Sigmoid colon (tissue), 7 donors: Measurements from ENCODE around the gene TMEM51. TPM values are rescaled to one million over a fixed set of nuclear protein-coding genes. Genes with fewer than 3 reads are reported as not detected.
A peak's percentile ranks its signal among the peaks of the same experiment; 100 is the strongest.

Experiments used
- DNase-seq: peaks from one replicate; pipeline ENCODE4 v3.0.0-alpha.2; 2019
- H3K27ac ChIP-seq, 4 donors: fragments of 200-600 bp; sonication (generic); one replicate each; pipeline ENCODE4 v1.5.1; 2016 to 2019; ENCODE audit warnings: mild to moderate bottlenecking in 1 of 4
- H3K27me3 ChIP-seq, 3 donors: fragments of 200-600 bp; sonication (generic); one replicate each; pipeline ENCODE4 v1.5.1; 2019; ENCODE audit warnings: mild to moderate bottlenecking in 1 of 3
- H3K36me3 ChIP-seq, 4 donors: fragments of 200-600 bp; sonication (generic); one replicate each; pipeline ENCODE4 v1.5.1; 2016 to 2019
- H3K4me1 ChIP-seq, 4 donors: fragments of 200-600 bp; sonication (generic); one replicate each; pipeline ENCODE4 v1.5.1; 2017 to 2019
- H3K4me3 ChIP-seq, 4 donors: fragments of 200-600 bp; sonication (generic); one replicate each; pipeline ENCODE4 v1.5.1; 2017 to 2019; ENCODE audit warnings: mild to moderate bottlenecking in 2 of 4, moderate library complexity in 1 of 4
- H3K9me3 ChIP-seq, 4 donors: fragments of 200-600 bp in 3 of 4; sonication (generic) in 3 of 4; one replicate each; pipeline versions ENCODE4 v1.5.1 to v1.6.1; 2013 to 2019
- EP300 ChIP-seq, 4 donors: sonication (generic); formaldehyde crosslinking; IDR thresholded peaks; one replicate each; pipeline ENCODE4 v1.6.1; 2017; ENCODE audit warnings: antibody characterized with exemption in 4 of 4
- POLR2A ChIP-seq, 2 donors: fragments of 450-650 bp; IDR thresholded peaks; one replicate each; pipeline ENCODE4 v1.6.1; 2016; ENCODE audit warnings: antibody characterized with exemption in 2 of 2, mild to moderate bottlenecking in 2 of 2, moderate library complexity in 2 of 2
- POLR2AphosphoS5 ChIP-seq, 4 donors: sonication (generic); formaldehyde crosslinking; IDR thresholded peaks; one replicate each; pipeline ENCODE4 v1.6.1; 2017; ENCODE audit warnings: antibody characterized with exemption in 4 of 4
- WGBS, 2 donors: extraction: QIAGEN DNeasy Blood & Tissue Kit; methylation state at CpG; one replicate each; pipeline ENCODE4 v1.1.7; 2013; 5-methylcytosine and 5-hydroxymethylcytosine counted together
- intact Hi-C: fragments of 100-400 bp; cut with DNase I; formaldehyde crosslinking; loops from one replicate; pipeline ENCODE4 v1.15.1; 2023
- polyA plus RNA-seq, 3 donors: library from polyadenylated mRNA; stranded (reverse); fragments of 200-250 nt; gene quantifications; one replicate each; pipeline ENCODE4 v1.2.3, GENCODE V29; 2013
- total RNA-seq, 4 donors: library from RNA; depleted of rRNA; stranded (reverse); fragments of >200 nt; gene quantifications; one replicate each; pipeline ENCODE4 v1.1.0, GENCODE V29; 2016
- TF ChIP-seq, protein P1 (sequence below), 4 experiments: fragments of 450-650 bp in 3 of 4; fragments of 200-600 bp in 1 of 4; IDR thresholded peaks; one replicate each; pipeline ENCODE4 v1.5.1; 2016 to 2019; ENCODE audit warnings: antibody characterized with exemption in 4 of 4, mild to moderate bottlenecking in 3 of 4, moderate library complexity in 2 of 4
- donor health status: healthy with polysubstance abuse.
- donor health status: Bipolar disorder and iron deficiency.
- donor health status: healthy.

The TMEM51 gene
- total and polyA plus RNA-seq, 7 donors = 8.8 to 20.7 (median 15.3) TPM

DNA sequence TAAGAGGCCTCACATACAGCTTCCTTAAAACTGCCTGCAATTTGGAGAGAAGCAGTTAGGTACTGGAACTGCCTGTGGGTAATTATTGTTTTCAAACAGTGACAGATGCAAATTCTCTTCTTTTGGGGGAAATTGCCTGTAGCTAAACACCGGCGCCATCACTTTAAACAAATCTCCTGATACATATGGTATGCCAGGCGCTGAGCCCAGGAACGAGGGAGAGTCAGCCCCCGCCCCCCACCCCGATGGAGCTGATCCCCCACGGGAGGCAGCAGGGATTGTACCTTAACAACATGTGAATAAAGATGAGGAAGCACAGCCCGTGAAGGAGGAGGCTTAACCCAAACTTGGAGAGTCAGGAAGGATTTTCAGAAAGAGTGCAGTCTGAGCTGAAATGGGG, 7.1 kb downstream of the TMEM51 start:
- TF ChIP-seq POLR2AphosphoS5 (IDR thresholded peaks at IDR 0.05) (no peak), POLR2A (IDR thresholded peaks at IDR 0.05) (no peak), EP300 (IDR thresholded peaks at IDR 0.05) (no peak)
- TF ChIP-seq, protein P1, sequence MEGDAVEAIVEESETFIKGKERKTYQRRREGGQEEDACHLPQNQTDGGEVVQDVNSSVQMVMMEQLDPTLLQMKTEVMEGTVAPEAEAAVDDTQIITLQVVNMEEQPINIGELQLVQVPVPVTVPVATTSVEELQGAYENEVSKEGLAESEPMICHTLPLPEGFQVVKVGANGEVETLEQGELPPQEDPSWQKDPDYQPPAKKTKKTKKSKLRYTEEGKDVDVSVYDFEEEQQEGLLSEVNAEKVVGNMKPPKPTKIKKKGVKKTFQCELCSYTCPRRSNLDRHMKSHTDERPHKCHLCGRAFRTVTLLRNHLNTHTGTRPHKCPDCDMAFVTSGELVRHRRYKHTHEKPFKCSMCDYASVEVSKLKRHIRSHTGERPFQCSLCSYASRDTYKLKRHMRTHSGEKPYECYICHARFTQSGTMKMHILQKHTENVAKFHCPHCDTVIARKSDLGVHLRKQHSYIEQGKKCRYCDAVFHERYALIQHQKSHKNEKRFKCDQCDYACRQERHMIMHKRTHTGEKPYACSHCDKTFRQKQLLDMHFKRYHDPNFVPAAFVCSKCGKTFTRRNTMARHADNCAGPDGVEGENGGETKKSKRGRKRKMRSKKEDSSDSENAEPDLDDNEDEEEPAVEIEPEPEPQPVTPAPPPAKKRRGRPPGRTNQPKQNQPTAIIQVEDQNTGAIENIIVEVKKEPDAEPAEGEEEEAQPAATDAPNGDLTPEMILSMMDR (IDR thresholded peaks at IDR 0.05) = no peak
- Histone ChIP-seq H3K9me3 (no peaks in the 10 kb centered on the region), H3K27ac (peak overlapping the region in 2 of 4 donors; percentile 98 to 99), H3K36me3 (no peaks in the 10 kb centered on the region), H3K27me3 (no peaks in the 10 kb centered on the region), H3K4me1 (peaks cover 0 to 65% (median 53%) of the 10 kb centered on the region in 4 donors), H3K4me3 (no peak overlapping the region)
- intact Hi-C loops = no loop called here
- 55 to 58% methylated on average over 8 of the region's 8 CpGs for WGBS, 2 donors
- DNase-seq = no peak

DNA sequence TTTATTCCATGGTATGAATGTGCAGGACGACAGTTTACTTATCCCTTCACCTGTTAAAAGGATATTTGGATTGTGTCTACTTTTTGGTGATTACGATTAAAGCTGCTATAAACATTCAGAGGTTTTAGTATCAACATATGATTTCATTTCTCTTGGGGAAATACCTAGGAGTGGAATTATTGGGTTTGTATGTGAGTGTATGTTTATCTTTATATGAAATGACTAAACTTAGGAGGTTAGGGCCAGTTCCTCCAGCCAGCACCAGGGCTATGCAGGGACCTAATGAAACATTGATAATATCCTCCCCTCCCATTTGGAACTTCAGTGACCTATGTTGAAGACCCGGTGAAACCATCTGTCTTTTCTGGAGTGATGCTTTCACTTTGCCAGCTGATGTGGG, 13.8 kb downstream of the TMEM51 start:
- H3K4me3 ChIP-seq = no peak overlapping the region
- no peaks in the 10 kb centered on the region for H3K9me3 ChIP-seq
- peak overlapping the region in 2 of 4 donors; percentile 38 to 49 for H3K27ac ChIP-seq
- H3K4me1 ChIP-seq = peaks cover 0 to 35% (median 24%) of the 10 kb centered on the region in 4 donors
- intact Hi-C loops = no loop called here
- TF ChIP-seq POLR2AphosphoS5 (IDR thresholded peaks at IDR 0.05) (no peak), POLR2A (IDR thresholded peaks at IDR 0.05) (no peak), EP300 (IDR thresholded peaks at IDR 0.05) (no peak)
- TF ChIP-seq, protein P1 (IDR thresholded peaks at IDR 0.05) = no peak
- DNase-seq = no peak
- no peaks in the 10 kb centered on the region for H3K36me3 ChIP-seq
- H3K27me3 ChIP-seq = no peaks in the 10 kb centered on the region
- whole genome bisulfite sequencing, 2 donors = 51 to 63% methylated on average over 3 of the region's 3 CpGs

DNA sequence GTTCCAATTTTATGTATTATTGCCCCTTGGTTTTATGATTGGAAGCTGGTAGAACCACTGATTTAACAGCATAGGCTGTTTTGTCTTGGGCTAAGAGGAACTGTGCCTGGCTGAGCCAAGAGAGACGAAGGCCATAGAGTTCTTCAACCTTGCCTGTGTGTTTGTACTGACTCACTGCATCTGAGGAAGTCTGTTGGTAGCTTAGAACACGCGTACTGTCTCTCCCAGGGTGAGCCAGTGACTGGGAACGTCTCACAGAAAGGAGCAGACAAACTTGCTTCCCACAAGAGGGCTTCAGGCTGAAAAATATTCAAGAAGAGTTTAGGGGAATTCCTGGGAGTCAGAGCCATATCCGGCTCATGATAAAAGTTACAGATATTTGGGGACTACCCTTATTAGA, 14.9 kb downstream of the TMEM51 start:
- Histone ChIP-seq H3K27ac (peak overlapping the region in 2 of 4 donors; percentile 38 to 49), H3K4me3 (no peak overlapping the region), H3K36me3 (no peaks in the 10 kb centered on the region), H3K27me3 (no peaks in the 10 kb centered on the region), H3K9me3 (no peaks in the 10 kb centered on the region), H3K4me1 (peaks cover 0 to 41% (median 32%) of the 10 kb centered on the region in 4 donors)
- TF ChIP-seq POLR2AphosphoS5 (IDR thresholded peaks at IDR 0.05) = no peak
- no peak for TF ChIP-seq POLR2A (IDR thresholded peaks at IDR 0.05)
- TF ChIP-seq, protein P1 (IDR thresholded peaks at IDR 0.05) = no peak
- TF ChIP-seq EP300 (IDR thresholded peaks at IDR 0.05) = no peak
- DNase-seq = no peak
- WGBS, 2 donors = 23 to 43% methylated on average over 5 of the region's 5 CpGs
- intact Hi-C loops = no loop called here

DNA sequence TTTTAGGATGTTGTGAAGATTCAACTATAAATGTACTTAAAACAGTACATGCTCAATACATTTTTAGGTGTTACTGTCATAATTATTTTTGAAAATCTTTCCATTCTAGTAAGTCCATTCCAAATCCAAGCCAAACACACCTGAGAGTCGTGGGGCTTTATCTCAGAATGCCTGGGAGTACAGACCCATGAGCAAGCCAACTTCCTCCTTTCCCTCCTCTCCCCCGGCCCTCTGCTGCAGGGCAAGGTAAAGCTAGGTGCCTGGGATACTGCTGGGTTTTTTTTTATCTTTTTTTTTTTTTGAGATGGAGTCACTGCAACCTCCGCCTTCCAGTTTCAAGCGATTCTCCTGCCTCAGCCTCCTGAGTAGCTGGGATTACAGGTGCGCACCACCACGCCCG, 16.5 kb downstream of the TMEM51 start:
- intact Hi-C loops = no loop called here
- Histone ChIP-seq H3K36me3 (no peaks in the 10 kb centered on the region), H3K9me3 (no peaks in the 10 kb centered on the region), H3K4me1 (peaks cover 0 to 52% (median 38%) of the 10 kb centered on the region in 4 donors), H3K27me3 (no peaks in the 10 kb centered on the region), H3K27ac (no peak overlapping the region), H3K4me3 (no peak overlapping the region)
- 85 to 89% methylated on average over 7 of the region's 7 CpGs for WGBS, 2 donors
- no peak for TF ChIP-seq EP300 (IDR thresholded peaks at IDR 0.05)
- TF ChIP-seq, protein P1 (IDR thresholded peaks at IDR 0.05) = no peak
- no peak for DNase-seq

DNA sequence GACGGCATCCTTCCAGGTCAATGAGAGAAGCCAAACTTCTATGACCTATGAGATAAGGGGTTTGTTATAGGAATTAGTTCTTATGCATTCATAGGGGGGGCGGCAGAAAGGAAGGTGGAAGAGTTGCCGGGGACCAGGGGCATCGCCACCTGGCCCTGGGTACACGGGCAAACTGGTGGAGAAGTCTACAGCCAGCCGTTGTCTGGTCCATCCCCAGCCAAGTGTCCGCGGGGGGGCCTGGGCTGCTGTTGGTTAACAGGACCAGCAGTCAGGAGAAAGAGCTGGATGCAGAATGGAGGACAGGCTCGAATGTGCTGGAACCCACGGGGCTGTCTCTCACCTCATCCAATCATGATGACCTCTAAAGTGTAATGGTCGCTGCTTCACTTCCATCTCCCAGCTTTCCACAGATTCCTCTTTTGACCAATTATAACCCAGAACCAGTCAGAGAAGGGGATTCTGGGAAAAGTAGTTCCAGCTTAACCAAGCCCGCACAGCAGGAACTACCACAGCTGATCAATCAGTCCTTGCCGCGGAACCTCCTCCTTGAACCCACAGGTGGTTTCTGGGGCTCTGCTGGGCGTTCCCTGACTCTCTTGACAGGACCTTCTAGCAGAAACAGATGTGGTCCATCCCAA, 17.8 kb downstream of the TMEM51 start:
- H3K27ac ChIP-seq = peak overlapping the region in 3 of 4 donors; percentile 34 to 52 (median 44)
- no peaks in the 10 kb centered on the region for H3K27me3 ChIP-seq
- TF ChIP-seq POLR2AphosphoS5 (IDR thresholded peaks at IDR 0.05) (no peak), EP300 (IDR thresholded peaks at IDR 0.05) (no peak)
- H3K4me1 ChIP-seq = peaks cover 0 to 52% (median 38%) of the 10 kb centered on the region in 4 donors
- no peaks in the 10 kb centered on the region for H3K36me3 ChIP-seq
- H3K4me3 ChIP-seq = no peak overlapping the region
- no peaks in the 10 kb centered on the region for H3K9me3 ChIP-seq
- 75 to 84% methylated on average over 15 of the region's 15 CpGs for WGBS, 2 donors
- intact Hi-C loops = no loop called here
- no peak for DNase-seq
